ENCODE measurements around the gene PLEKHA1.

The PLEKHA1 gene

GRCh38 chr10:122374237-122374858, at the start of gene PLEKHA1:
PLEKHA1 (plus strand) TSS chr10:122374708; CDS start chr10:122393201, 18,493 bp downstream.
- peak; percentile 98 for DNase-seq

GRCh38 chr10:122325235-122325634, 49.3 kb upstream of the PLEKHA1 start:
- no peak for DNase-seq

- no peak for DNase-seq
Measured at GRCh38 chr10:122326385-122326784, 48.1 kb upstream of the PLEKHA1 start.

GRCh38 chr10:122326806-122327205, 47.7 kb upstream of the PLEKHA1 start:
- DNase-seq, result no peak

GRCh38 chr10:122327237-122328206, 47.0 kb upstream of the PLEKHA1 start:
- DNase-seq, result no peak

- DNase-seq, result no peak
Measured at GRCh38 chr10:122328676-122329075, 45.8 kb upstream of the PLEKHA1 start.

- DNase-seq, result no peak
Measured at GRCh38 chr10:122329416-122329815, 45.1 kb upstream of the PLEKHA1 start.

- no peak for DNase-seq
Measured at GRCh38 chr10:122331100-122331499, 43.4 kb upstream of the PLEKHA1 start.

GRCh38 chr10:122331615-122332446, 42.7 kb upstream of the PLEKHA1 start:
- no peak for DNase-seq

GRCh38 chr10:122333037-122333436, 41.5 kb upstream of the PLEKHA1 start:
- DNase-seq, result no peak

- no peak for DNase-seq
Measured at GRCh38 chr10:122336332-122336731, 38.2 kb upstream of the PLEKHA1 start.

- no peak for DNase-seq
Measured at GRCh38 chr10:122336961-122337360, 37.5 kb upstream of the PLEKHA1 start.

- DNase-seq, result no peak
Measured at GRCh38 chr10:122338609-122339441, 35.7 kb upstream of the PLEKHA1 start.

- DNase-seq, result no peak
Measured at GRCh38 chr10:122341141-122341810, 33.2 kb upstream of the PLEKHA1 start.

- no peak for DNase-seq
Measured at GRCh38 chr10:122342293-122343134, 32.0 kb upstream of the PLEKHA1 start.

- no peak for DNase-seq
Measured at GRCh38 chr10:122343135-122343800, 31.2 kb upstream of the PLEKHA1 start.

- no peak for DNase-seq
Measured at GRCh38 chr10:122343936-122344335, 30.6 kb upstream of the PLEKHA1 start.

GRCh38 chr10:122344741-122345258, 29.7 kb upstream of the PLEKHA1 start:
- no peak for DNase-seq

GRCh38 chr10:122346326-122346950, 28.1 kb upstream of the PLEKHA1 start:
- no peak for DNase-seq
